Measurements from ENCODE around the gene CLMN.

Gene CLMN

DNA sequence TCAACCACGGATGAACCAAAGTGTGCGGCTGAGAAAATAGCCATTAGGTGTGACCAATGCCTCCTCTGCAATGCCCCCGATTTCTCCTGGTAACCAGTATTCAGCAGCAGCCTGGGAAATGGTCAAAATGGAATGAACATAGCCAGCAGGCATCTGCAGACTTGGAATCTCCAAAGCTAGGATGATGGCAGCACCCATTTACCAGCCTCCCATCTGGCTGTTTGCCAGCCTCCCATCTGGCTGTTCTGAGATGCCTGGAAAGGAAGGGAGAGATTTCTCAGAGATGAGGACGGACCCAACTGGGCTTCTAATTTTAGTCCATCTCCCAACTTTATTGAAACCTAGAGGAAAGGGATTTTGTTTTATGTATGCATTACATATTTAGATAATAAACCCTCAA, 16.2 kb downstream of the CLMN start:
- DNase-seq = no peak

DNA sequence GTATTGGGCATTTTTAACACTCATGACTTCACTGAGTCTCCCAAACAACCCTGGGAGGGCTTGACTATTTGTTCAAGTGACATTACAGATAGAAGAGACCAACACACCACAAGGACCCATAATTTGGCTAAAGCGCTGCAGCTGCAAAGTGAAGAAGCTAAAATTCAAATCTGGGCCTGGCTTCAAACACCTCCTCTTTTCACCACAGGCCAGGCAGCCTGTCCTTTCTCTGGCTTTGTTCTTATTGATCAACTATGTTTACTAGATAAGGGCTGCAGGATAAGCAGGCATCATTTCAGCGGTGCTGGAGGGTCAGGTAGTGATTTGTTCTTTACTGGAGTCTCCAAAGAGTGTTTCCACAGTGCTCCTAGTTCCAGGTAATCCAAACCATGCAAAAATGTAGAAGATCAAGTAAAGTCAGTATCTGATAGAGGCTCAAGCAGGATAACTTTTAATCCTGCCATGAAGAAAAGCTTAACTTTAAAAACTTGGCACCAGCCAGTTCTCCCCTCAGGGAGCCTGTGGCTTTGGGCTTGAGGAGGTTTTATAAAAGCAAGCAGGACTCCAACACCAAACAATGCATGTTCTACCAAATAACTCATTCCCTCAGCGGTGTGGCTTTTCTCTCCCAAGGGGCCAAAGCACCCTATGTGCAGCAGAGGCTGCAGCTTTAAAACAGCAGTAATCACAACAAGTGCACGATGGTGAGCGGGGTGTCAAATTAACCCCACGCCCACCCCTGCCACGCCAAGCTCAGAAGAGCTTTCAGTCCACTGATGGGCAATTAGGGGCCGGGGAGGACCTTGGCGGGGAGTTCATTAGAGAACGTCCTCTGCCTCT, 16.8 kb downstream of the CLMN start:
- no peak for DNase-seq

DNA sequence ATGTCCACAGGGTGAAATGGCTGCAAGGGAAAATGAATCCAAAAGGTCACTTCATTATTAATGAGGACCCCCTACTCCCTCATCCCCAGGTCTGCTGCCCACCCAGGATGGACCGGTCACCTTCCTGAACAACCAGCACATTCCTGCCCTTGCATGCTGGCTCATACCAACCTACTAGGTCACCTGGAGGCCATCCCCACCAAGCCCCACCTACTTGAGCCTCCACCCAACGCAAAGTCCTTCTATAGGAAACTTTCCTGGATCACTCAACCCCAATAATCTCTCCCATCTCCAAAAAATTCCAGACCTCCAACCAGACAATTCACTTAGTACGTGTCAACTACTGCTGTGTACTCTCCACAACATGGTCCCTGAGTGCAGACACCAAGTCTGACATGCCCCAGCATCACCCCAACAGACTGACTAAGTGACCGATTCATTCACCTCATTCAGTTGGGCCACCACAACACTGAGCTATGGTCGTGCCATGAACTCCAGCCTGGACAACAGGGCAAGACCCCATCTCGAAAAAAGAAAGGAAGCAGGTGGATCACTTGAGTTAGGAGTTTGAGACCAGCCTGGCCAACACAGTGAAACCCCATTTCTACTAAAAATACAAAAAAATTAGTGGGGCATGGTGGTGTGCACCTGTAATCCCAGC, 18.1 kb downstream of the CLMN start:
- no peak for DNase-seq

DNA sequence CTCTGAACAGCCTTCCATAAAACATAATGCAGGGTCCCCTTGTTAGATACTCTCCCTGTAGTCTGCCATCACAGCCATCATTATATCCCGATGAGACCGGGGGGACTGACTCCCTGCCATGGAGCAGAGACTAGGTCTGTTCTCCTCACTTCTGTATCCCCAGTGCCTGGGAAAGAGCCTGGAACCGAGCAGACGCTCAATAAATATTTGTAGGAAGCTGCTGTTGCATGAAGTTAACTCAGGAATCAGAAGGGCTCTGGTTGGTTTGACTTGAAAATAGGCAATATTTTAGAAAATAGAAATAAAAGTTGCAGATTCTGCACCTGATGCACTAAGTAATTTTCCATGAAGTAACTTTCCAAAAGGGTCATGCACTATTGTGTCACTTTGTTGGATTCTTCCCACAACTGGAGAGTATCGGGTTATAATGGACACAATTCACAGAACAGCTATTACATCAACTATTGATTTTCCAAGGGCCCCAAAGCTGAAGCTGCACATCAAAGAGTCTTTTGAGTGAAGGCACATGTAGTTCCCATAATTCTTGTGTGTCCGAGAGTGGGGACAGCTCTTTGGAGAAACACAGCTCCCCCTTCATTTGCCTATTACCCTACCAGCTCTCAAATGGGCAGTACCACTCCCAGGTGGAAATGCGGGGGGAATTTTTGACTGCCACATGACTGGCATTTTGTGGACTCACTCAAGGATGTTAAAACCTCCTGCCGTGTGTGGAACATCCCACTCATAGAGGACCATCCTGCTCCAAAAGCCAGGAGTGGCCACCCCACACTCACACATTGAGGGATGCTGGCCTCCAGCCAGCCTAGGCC, 18.8 kb downstream of the CLMN start:
- no peak for DNase-seq

DNA sequence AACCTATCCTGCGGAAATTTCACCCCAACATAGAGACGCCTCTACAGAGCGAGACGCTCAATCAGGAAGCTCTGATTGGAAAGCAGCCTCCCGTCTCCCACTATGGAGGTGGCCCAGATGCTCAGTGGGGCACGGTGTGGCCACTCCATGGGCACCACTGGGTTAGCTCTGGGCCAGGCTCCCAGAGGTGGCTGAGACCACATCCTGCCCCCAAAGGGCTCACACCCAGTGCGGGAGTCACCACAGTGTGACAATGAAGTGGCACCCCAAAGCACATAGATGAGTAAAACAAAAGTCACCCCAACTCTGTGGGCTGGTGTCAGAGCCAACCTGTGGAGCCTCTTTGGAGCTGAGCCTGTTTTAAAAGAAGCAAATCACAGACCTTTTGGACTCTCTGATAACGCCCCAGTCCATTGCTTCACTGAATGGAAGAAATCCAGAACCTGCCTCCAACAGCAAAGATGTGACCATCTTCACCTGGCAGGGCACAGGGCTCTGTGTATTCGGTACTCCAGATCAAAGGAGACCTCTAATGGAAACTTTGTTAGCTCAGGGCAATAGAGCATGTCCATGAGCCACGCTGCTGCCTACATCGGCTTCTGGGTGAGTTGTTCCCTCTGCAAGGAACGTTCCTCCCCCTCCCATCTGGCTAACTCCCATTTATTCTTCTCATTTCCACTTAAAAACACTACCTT, 19.6 kb downstream of the CLMN start:
- DNase-seq = no peak

DNA sequence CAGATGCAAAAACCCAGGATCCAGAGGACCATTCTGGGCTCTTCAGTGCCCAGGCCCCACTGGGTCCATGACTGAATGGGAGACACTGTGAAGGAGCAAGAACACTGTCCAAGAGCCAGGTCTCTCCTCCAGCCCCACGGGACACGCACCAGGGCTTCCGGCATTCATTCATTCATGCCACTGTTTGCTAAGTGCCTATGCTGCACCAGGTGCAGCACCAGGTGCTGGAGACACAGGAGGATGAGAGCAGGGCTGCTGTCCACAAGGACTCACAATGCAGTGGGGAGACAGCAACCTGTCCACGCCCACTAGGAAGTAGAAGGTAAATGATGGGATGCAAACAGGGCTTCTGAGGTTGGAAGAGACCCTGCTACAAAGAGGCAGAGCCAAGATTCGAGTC, 20.4 kb downstream of the CLMN start:
- DNase-seq = no peak

DNA sequence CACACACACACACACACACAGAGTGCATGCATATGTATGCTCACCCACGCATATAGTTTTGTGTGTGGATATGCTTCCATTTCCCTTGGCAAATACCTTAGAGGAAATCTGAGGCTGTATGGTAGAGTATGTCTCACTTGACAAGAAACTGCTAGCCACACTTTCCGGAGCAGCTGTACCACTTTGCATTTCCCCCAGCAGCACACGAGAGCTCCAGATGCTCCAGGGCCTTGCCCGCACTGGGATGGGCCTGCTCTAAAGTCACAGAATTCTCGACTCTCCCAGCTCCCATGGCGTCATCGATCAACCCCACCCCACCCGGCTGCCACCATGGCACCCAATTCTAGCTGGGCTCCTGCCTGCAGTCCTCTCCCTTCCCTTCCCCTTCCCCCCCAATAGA, 21.9 kb downstream of the CLMN start:
- no peak for DNase-seq

DNA sequence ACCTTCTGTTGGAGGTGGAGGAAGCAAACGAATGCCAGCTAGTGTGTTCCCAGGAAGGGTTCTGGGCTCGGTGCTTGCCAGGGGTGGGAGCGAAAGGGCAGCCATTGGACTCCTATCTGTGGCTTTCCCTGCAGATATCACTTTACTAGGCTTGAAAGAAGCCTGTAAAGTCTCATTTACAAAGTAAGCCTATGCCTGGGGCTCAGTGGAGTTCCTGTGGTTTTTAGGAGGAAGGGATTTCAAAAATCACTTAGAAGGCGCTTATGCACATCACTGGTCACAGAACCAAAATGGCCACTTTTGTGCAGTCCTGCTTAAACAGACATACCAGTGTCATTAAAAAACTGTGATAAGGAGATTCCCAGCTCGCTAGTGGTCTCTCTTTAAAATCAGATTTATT, 22.7 kb downstream of the CLMN start:
- DNase-seq = no peak

DNA sequence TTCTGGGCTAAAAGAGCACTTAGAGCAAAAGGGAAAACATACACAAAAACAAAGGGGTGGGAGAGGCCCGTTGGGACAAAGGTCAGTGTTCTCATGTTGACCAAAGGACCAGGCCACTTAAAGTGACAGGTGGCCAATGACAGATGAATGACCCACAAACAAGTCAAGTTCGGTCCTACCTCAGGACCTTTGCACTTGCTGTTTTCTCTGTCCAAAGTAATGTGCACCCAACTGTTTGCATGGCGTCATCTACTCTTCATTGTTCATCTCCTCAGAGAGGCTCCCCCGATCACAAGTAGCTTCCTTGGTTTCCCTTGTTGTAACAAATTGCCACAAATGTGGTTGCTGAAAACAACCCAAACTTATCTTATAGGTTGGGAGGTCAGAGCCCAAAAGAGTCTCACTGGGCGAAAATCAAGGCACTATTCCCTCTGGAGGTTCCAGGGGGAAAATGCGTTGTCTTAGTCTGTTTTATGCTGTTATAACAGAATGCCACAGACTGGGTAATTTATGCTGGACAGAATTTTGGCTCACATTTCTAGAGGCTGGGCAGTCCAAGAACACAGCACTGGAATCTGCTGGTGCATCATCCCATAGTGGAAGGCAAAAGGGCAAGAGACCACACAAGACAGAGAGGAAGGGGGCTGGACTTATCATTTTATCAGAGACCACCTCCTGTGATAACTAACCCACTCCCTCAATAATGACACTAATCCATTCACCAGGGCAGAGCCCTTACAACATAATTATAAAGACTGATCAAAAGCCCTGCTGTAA, 23.9 kb downstream of the CLMN start:
- no peak for DNase-seq

DNA sequence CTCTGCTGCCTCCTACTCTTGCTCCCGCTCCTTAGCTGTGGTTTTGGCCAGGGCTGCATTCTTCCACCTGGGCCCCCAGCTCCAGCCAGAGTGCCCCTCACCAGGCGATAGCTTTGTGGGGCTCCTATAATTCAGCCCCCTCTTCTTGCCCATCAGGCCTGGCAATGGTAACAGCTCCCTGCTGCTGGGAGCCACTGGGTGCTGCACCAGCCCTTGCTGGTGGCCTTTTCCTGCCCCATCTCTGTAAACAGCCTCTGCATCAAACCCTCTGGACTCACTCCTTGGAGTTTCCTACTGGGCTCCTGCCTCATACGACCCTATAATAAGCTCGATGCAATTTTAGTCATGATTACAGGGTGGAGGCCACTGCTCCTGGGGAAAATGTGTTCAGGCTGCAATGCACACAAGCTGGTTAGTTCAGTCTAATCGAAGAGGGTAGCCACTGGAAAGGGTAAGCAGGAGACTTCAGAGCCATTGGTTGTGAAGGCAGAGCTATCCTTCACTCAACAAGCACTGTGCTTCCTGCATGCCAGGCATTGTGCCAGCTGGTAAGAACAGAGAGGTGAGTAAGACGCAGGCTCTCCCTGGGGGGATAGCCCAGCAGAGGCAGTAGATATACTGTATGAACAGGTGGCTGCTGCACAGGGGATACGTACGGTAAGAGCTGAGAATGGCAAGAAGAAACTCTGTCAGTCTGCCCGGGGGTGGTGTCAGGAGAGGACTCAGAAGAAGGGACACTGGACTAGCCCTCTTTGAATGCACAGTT, 24.7 kb downstream of the CLMN start:
- DNase-seq = peak; percentile 33

DNA sequence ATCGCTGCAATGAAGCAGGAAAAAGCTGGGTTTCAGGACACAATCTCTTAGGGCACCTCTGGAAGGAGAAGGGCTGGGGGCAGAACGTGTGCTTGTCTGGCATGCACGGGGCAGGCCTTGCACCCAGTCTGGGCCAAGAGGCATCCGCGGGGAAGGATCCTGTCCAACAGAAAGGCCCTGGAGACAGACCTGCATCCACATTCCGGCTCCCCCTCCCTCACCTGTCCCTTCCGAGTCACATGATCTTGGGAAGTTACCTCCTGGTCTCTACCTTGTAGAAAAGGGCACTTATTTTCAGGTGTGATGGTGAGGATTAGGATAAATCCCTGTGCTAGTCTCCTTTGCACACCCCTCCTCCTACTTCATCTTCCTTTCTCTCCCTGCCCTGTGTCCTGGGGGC, 25.4 kb downstream of the CLMN start:
- DNase-seq = no peak

DNA sequence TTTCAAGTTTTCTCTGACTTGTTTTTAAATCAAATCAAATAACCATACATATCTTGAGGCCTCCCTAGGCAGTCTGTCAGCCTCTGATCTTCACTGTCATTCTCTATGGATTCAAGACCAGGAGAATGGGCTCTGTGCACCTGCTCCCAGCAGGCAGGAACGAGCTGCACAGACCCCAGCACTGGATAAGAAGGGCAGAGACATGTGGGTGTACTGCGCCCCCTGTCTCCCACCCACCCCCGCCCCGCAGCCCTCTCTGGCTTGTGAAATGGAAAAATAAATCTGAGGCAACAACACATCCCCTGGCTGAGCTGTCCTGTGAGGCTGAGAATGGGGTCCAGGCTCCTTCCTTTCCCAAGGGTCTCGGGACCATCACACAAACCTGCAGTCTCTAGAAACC, 26.3 kb downstream of the CLMN start:
- no peak for DNase-seq

DNA sequence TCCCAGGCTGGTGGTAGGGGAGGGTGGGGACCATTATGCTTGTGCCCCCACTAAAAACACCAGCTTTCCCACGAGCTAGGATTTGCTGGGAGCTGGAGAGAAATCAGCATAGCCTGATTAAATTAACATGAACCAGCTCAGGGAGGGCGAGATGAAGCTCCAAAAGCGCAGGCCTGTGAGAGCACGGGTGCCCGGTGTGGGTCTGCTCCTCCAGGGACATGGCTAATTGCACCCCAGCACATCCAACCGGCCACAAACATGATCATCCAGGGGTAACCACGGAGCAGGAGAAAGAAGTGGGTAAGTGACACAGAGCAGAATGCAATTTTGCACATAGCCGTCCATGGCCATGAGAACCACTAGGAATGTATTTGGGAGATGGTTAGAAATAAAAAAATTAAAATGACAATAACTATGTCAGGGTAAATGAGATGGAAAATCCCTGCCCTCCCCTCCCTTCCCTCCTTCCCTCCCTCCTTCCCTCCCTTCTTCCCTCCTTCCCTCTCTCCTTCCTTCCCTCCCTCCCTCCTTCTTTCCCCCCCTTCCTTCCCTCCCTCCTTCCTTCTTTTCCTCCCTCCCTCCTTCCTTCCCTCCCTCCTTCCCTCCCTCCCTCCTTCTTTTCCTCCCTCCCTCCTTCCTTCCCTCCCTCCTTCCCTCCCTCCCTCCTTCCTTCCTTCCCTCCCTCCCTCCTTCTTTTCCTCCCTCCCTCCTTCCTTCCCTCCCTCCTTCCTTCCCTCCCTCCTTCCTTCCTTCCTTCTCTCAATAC, 26.9 kb downstream of the CLMN start:
- no peak for DNase-seq

DNA sequence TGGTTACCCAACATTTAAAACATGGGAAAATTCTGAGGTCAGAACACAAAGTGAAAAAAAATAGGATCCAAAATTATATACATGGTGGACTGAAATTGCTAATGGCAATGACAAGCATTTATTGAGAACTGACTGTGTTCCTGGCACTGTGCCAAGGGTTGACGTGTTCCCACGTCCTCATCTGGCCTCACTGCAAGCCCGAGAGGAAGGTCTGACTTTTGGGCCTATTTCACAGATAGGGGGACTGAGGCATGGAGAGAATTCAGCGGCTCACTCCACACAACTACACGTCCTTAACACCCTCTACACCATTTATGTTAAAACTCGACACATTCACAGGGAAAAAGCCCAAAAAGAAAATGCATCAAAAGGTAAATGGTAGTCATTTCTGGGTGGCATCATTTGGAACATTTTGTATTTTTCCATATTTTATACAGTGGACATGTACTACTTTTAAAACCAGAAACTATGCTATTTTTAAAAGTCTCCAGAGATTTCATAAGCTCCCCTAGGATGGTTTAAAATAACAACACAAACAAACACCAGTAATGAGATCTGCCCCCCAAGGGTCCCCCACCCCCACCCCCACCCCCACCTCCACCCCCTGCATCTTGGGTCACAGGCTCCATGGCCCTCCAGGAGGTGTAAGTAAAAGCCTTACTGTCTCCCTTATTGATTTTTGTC, 27.7 kb downstream of the CLMN start:
- peak; percentile 65 for DNase-seq

DNA sequence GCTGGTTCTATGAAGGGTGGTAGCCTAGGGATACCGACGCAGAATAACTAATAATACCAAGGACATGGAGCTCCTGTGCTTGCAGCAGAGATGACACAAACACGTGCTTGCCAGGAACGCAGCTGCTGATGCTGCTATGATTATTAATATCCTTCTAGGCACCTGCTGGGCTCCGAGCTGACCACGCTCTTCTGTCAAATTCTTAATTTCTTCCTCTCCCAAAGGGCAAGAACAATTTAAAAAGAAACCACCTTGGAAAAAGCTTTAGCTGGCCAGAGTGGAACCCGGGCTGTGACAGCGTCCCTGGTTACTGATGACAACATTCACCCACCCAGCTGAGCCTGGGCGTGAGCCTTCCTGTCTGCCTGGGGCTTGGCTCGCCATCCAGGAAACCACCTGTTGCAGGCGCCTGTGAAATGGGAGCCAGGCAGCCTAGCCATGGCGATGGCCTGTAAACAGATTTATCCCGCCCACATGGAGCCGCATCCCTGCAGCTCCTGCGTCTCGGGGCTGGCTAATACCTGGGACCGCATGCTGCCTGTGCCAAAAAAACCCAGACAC, 28.8 kb downstream of the CLMN start:
- no peak for DNase-seq

DNA sequence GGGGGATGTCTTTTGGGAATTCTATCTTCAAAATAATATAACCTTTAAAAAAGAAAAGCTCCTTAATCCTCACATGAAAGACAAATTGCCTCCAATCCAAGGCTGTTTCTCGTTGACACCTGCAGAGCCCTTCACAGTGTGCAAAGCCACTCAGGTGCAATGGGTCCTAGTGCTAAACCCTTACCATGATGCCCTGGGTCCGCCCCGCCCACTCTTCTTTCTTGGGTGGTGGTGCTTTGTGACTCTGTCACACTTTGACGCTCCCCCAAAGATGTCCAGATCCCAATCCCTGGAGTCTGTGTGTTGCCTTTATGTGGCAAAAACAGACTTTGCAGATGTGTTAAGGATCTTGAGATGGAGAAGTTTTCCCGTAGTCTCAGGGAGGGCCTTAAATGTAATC, 29.7 kb downstream of the CLMN start:
- no peak for DNase-seq

DNA sequence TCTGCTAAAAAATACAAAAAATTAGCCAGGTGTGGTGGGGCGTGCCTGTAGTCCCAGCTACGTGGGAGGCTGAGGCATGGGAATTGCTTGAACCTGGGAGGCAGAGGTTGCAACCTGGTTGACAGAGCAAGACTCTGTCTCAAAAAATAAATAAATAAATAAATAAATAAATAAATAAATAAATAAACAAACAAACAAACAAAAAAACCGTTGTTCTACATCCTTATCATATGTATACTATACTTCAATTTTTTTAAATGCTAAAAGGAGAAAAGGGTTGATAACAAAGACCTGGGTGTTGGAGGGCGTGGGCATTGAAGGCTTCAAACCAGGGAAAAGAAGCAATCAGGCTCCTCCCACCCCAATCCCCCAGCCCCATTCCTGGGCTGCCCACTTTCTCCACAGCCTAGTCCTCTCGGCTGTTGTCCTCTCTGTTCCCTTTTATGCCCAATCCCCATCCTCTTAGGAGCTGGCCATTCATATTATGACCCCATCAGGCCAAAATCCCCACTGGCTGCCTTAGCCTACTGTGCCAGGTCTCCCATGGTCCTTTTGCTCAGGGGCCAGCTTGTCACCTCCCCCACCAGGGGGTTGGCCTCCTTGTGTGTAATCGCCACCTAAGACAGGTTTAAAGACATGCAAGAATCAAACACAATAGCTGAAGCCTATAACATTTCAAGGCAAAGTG, 30.2 kb downstream of the CLMN start:
- DNase-seq = no peak

DNA sequence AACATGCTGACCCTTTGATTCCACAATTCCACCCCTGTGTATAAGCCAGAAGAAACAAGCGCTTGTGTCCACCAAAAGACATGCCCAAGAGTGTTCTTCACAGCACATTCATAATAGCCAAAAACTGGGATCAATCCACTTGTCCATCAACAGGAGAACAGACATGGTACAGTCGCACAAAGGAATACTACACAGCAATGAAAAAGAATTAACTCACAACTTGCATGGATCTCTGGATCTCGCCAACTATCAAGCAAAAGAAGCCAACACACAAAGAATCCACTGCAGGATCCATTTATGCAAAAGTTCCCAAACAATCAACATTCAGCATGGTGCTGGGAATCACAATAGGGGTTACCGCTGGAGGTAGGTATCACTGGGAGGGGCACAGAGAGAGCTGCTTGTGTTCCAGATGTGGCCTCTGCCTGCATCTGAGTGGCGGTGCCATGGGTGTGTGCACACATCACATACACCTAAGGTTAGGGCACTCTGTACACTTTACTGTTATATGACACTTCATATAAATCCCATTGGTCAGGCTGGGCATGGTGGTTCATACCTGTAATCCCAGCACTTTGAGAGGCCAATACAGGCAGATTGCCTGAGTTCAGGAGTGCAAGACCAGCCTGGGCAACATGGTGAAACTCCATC, 30.9 kb downstream of the CLMN start:
- no peak for DNase-seq

Measured in fibroblast of skin of back (primary cell).